Measurements from ENCODE around the gene FOXP1.

The FOXP1 gene

DNA sequence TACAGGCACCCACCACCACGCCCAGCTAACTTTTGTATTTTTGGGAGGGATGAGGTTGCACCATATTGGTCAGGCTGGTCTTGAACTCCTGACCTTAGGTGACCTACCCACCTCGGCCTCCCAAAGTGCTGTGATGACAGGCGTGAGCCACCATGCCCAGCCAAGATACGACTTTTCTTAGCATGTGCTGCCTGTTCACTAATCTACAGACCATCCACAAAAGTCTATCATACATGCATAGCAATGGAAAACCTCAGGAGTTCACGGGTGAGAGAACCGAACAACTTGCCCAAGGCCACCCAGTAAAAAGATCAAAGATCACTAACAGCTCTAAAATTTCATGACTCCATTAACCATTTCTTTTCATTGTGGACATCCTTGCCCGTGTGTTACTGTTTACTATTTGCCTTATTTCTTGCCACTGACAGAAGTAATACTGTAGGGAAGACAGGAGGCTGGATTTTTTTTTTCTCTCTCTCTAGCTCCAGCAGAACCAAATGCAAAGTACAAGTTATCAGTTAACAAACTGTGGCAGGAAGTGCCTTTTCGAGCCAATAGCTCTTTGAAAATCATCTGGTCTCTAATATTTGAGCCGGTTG is 92.3 kb downstream of the FOXP1 start:
- Histone ChIP-seq H3K4me3 (replicated peaks; ENCODE audit: low read depth, low read length) (no peak overlapping the region), H3K27me3 (replicated peaks; ENCODE audit: control insufficient read depth, insufficient read depth, low read length) (no peaks in the 10 kb centered on the region), H3K36me3 (ENCODE audit: control insufficient read depth, insufficient read depth, low read length) (no peaks in the 10 kb centered on the region)
- DNase-seq (ENCODE audit: extremely low read depth, insufficient read length) = no peak
- TF ChIP-seq, protein P1, sequence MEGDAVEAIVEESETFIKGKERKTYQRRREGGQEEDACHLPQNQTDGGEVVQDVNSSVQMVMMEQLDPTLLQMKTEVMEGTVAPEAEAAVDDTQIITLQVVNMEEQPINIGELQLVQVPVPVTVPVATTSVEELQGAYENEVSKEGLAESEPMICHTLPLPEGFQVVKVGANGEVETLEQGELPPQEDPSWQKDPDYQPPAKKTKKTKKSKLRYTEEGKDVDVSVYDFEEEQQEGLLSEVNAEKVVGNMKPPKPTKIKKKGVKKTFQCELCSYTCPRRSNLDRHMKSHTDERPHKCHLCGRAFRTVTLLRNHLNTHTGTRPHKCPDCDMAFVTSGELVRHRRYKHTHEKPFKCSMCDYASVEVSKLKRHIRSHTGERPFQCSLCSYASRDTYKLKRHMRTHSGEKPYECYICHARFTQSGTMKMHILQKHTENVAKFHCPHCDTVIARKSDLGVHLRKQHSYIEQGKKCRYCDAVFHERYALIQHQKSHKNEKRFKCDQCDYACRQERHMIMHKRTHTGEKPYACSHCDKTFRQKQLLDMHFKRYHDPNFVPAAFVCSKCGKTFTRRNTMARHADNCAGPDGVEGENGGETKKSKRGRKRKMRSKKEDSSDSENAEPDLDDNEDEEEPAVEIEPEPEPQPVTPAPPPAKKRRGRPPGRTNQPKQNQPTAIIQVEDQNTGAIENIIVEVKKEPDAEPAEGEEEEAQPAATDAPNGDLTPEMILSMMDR (IDR thresholded peaks at IDR 0.05; ENCODE audit: insufficient read depth, low read length, poor library complexity, severe bottlenecking) = no peak

DNA sequence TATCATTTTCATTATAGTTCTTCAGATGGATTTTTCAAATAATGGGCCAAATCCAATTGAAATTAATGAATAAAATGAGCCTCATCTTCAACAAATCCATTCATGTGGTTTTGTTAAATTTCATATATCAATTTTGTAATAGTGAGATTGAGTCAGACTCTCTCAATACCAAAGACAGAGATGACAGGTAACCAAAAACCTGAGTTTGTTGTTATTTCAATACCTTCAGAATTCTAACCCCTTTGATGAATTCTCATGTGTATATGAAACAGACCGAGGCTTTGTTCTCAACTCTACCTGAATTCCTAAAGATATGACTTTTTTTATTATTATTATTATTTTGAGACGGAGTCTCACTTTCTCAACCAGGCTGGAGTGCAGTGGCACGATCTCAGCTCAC is 92.8 kb downstream of the FOXP1 start:
- Histone ChIP-seq H3K27me3 (replicated peaks; ENCODE audit: control insufficient read depth, insufficient read depth, low read length) (no peaks in the 10 kb centered on the region), H3K4me3 (replicated peaks; ENCODE audit: low read depth, low read length) (no peak overlapping the region), H3K36me3 (ENCODE audit: control insufficient read depth, insufficient read depth, low read length) (no peaks in the 10 kb centered on the region)
- DNase-seq (ENCODE audit: extremely low read depth, insufficient read length) = no peak
- TF ChIP-seq, protein P1 (IDR thresholded peaks at IDR 0.05; ENCODE audit: insufficient read depth, low read length, poor library complexity, severe bottlenecking) = no peak

DNA sequence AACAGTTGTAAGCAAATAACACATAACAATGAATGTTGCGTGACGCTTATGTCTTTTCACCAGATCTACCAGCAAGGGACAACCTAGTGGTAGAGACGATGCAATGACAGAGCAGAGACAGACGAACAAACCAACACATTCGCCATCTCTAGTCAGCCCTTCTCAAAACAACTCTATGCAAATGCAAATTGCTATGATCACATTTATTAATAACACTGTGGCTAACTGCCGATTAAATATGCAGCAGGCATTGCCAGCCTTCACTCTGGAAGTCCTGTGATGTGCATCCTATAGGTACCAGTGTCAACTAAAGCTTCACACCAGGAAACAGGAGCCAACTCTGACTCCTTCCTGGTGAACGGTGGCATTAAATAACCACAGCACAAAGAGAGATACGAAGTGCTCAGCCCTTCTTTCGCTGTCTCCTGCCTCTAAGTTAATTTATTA is 94.2 kb downstream of the FOXP1 start:
- Histone ChIP-seq H3K27me3 (replicated peaks; ENCODE audit: control insufficient read depth, insufficient read depth, low read length) (no peaks in the 10 kb centered on the region), H3K4me3 (replicated peaks; ENCODE audit: low read depth, low read length) (no peak overlapping the region), H3K36me3 (ENCODE audit: control insufficient read depth, insufficient read depth, low read length) (no peaks in the 10 kb centered on the region)
- TF ChIP-seq, protein P1 (IDR thresholded peaks at IDR 0.05; ENCODE audit: insufficient read depth, low read length, poor library complexity, severe bottlenecking) = no peak
- DNase-seq (ENCODE audit: extremely low read depth, insufficient read length) = no peak

DNA sequence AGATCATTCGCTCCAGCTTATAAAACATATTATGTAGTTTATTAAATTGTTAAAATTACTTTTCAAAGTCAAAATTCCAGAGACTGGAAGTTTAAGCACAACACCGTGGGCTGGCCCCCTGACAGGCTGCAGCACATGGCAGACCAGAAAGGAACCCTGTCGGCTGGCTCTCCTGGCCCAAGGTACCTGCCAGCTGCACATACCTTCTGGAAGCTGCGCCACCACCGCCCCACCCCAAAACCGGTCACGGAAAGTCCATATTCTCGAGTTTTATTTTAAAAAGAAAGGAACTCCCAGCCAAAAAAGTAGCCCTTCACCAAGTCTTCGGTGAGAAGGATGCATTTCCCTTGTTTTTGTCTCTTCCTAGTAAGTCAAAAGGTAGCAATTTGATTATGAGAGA is 94.6 kb downstream of the FOXP1 start:
- H3K27me3 ChIP-seq (replicated peaks; ENCODE audit: control insufficient read depth, insufficient read depth, low read length) = no peaks in the 10 kb centered on the region
- no peak for DNase-seq (ENCODE audit: extremely low read depth, insufficient read length)
- H3K36me3 ChIP-seq (ENCODE audit: control insufficient read depth, insufficient read depth, low read length) = no peaks in the 10 kb centered on the region
- H3K4me3 ChIP-seq (replicated peaks; ENCODE audit: low read depth, low read length) = no peak overlapping the region
- TF ChIP-seq, protein P1 (IDR thresholded peaks at IDR 0.05; ENCODE audit: insufficient read depth, low read length, poor library complexity, severe bottlenecking) = no peak

DNA sequence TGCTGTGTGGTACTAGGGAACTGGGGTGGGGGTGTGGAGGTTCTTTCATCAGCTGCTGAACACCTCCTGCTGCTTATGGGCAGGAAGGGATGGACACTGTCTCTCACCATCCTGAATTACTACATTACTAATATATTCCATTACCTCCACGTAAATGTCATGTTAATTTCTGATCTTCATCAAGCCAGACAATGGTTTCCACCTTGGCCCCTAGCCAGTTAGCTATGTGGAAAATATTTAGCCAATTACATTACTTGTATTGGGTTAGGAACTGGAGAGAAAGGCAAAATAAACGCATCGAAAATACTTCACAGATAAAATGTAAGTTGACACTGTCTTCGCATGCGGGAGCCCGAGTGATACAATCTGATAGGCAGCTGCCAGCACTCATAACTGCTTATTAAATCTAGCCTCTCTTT is 95.1 kb downstream of the FOXP1 start:
- TF ChIP-seq, protein P1 (IDR thresholded peaks at IDR 0.05; ENCODE audit: insufficient read depth, low read length, poor library complexity, severe bottlenecking) = no peak
- no peaks in the 10 kb centered on the region for H3K36me3 ChIP-seq (ENCODE audit: control insufficient read depth, insufficient read depth, low read length)
- no peak overlapping the region for H3K4me3 ChIP-seq (replicated peaks; ENCODE audit: low read depth, low read length)
- DNase-seq (ENCODE audit: extremely low read depth, insufficient read length) = no peak
- no peaks in the 10 kb centered on the region for H3K27me3 ChIP-seq (replicated peaks; ENCODE audit: control insufficient read depth, insufficient read depth, low read length)

DNA sequence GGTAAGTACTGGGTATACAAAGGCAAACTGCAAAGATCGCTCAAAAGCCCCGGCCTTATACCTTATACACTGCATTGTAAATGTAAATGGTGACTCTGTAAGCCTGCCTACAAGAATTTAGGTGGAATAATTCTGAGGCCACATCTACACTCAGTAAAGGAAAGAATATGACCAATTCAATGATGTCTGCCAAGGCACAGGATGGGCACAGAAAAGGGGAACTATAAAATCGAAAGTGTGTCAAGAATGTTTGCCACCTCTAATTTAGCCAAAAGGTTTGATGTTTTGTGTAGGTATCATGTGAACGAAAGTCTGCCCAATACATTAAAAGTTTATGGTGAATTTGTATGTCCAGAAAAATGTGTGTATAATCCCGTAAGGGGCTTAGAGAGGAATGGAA is 96.1 kb downstream of the FOXP1 start:
- TF ChIP-seq, protein P1 (IDR thresholded peaks at IDR 0.05; ENCODE audit: insufficient read depth, low read length, poor library complexity, severe bottlenecking) = no peak
- H3K4me3 ChIP-seq (replicated peaks; ENCODE audit: low read depth, low read length) = no peak overlapping the region
- H3K27me3 ChIP-seq (replicated peaks; ENCODE audit: control insufficient read depth, insufficient read depth, low read length) = no peaks in the 10 kb centered on the region
- H3K36me3 ChIP-seq (ENCODE audit: control insufficient read depth, insufficient read depth, low read length) = no peaks in the 10 kb centered on the region
- no peak for DNase-seq (ENCODE audit: extremely low read depth, insufficient read length)
